Right cardiac atrium (tissue), 5 donors: Measurements from ENCODE around the gene CSE1L. TPM values are rescaled to one million over a fixed set of nuclear protein-coding genes. Genes with fewer than 3 reads are reported as not detected.

ENCODE experiments used
- ATAC-seq, 2 donors: fragments of 200-7000 bp; cut with Tn5 transposase; one replicate each; pipeline versions ENCODE4 v1.8.0 to v1.9.1; 2020; ENCODE audit warnings: moderate library complexity in 2 of 2, mild to moderate bottlenecking in 1 of 2
- DNase-seq, 3 donors: peaks; one replicate each; pipeline ENCODE4 v3.0.0-alpha.2; 2020
- H3K27ac ChIP-seq: one replicate; pipeline ENCODE4 v1.5.1; 2013; ENCODE audit warnings: mild to moderate bottlenecking, low read length, control low read depth, moderate library complexity
- H3K27me3 ChIP-seq: one replicate; pipeline ENCODE4 v1.6.1; 2013; ENCODE audit not compliant: control insufficient read depth, insufficient read depth
- H3K4me1 ChIP-seq: one replicate; pipeline ENCODE4 v1.6.1; 2013; ENCODE audit warnings: low read length; ENCODE audit not compliant: control insufficient read depth, insufficient read depth
- H3K4me3 ChIP-seq: one replicate; pipeline ENCODE4 v1.5.1; 2013; ENCODE audit warnings: low read length, control low read depth
- H3K9me3 ChIP-seq: one replicate; pipeline ENCODE4 v1.6.1; 2013; ENCODE audit warnings: low read length; ENCODE audit not compliant: control insufficient read depth
- WGBS: extraction: QIAGEN DNeasy Blood & Tissue Kit; methylation state at CpG from one replicate; pipeline ENCODE4 v1.1.7; 2013; 5-methylcytosine and 5-hydroxymethylcytosine counted together
- intact Hi-C, 4 donors: fragments of 100-400 bp; cut with DNase I; formaldehyde crosslinking; loops; one replicate each; pipeline versions ENCODE4 v1.11.0 to v1.14.0; 2022 to 2023
- polyA plus RNA-seq: library from polyadenylated mRNA; stranded (reverse); fragments of 200-250 nt; gene quantifications from one replicate; pipeline ENCODE4 v1.2.3, GENCODE V29; 2013
- total RNA-seq, 4 donors: library from RNA; stranded (reverse); fragmentation: NEBNext Ultra II Directional; extraction: Animal tissue kit (Norgen Biotek cat#: 25700); gene quantifications; one replicate each; pipeline ENCODE4 v1.2.1, GENCODE V29; 2021
- donor health status: healthy with polysubstance abuse.
- donor health status: DM: no; HTN: yes; CAD: no.
- donor health status: DM: no; HTN: no; CAD: no.
- donor health status: DM: no; HTN: yes; CAD: no; lungs with severe emphysema.
- donor health status: DM: yes; HTN: yes; CAD: no.

CSE1L gene
- total and polyA plus RNA-seq, 5 donors, result 24.6 to 39.3 (median 31.4) TPM

- WGBS, result 67% methylated on average over 6 of the region's 6 CpGs
- intact Hi-C loops, result no loop called here
- ATAC-seq (peak; percentile 73 to 77), DNase-seq (peak in 1 of 3 donors; percentile 22)
- Histone ChIP-seq H3K4me1 (no peaks in the 10 kb centered on the region), H3K9me3 (no peaks in the 10 kb centered on the region), H3K4me3 (no peak overlapping the region), H3K27ac (no peak overlapping the region), H3K27me3 (no peaks in the 10 kb centered on the region)
Measured at GRCh38 chr20:49030954-49031619, 15.0 kb upstream of the CSE1L start.

- Histone ChIP-seq H3K4me1 (no peaks in the 10 kb centered on the region), H3K27me3 (no peaks in the 10 kb centered on the region), H3K9me3 (no peaks in the 10 kb centered on the region), H3K4me3 (no peak overlapping the region), H3K27ac (no peak overlapping the region)
- ATAC-seq, result no peak
- peak in 1 of 3 donors; percentile 13 for DNase-seq
- intact Hi-C loops, result no loop called here
- 96% methylated on average over 8 of the region's 8 CpGs for WGBS
Measured at GRCh38 chr20:49032455-49032854, 13.7 kb upstream of the CSE1L start.

GRCh38 chr20:49034070-49034732 is 11.9 kb upstream of the CSE1L start:
- Histone ChIP-seq H3K27me3 (no peaks in the 10 kb centered on the region), H3K4me1 (no peaks in the 10 kb centered on the region), H3K4me3 (no peak overlapping the region), H3K27ac (no peak overlapping the region), H3K9me3 (no peaks in the 10 kb centered on the region)
- DNase-seq (no peak), ATAC-seq (no peak)
- 90% methylated on average over 7 of the region's 7 CpGs for WGBS
- intact Hi-C loops, result no loop called here

- Histone ChIP-seq H3K4me1 (no peaks in the 10 kb centered on the region), H3K27me3 (no peaks in the 10 kb centered on the region), H3K4me3 (no peak overlapping the region), H3K9me3 (no peaks in the 10 kb centered on the region), H3K27ac (no peak overlapping the region)
- WGBS, result 65% methylated on average over 3 of the region's 3 CpGs
- DNase-seq (no peak), ATAC-seq (no peak)
- intact Hi-C loops, result no loop called here
Measured at GRCh38 chr20:49037962-49038387, 8.1 kb upstream of the CSE1L start.

GRCh38 chr20:49039854-49040253 is 6.3 kb upstream of the CSE1L start:
- H3K4me1 ChIP-seq, result no peaks in the 10 kb centered on the region
- H3K4me3 ChIP-seq, result no peak overlapping the region
- intact Hi-C loops, result no loop called here
- 97% methylated on average over 5 of the region's 5 CpGs for WGBS
- ATAC-seq (no peak), DNase-seq (no peak)
- no peaks in the 10 kb centered on the region for H3K9me3 ChIP-seq
- H3K27ac ChIP-seq, result no peak overlapping the region
- no peaks in the 10 kb centered on the region for H3K27me3 ChIP-seq

GRCh38 chr20:49043000-49043399 is 3.1 kb upstream of the CSE1L start:
- H3K4me1 ChIP-seq, result no peaks in the 10 kb centered on the region
- ATAC-seq (no peak), DNase-seq (no peak)
- H3K27ac ChIP-seq, result no peak overlapping the region
- intact Hi-C loops, result no loop called here
- WGBS, result 94% methylated on average over 5 of the region's 5 CpGs
- no peaks in the 10 kb centered on the region for H3K27me3 ChIP-seq
- H3K4me3 ChIP-seq, result no peak overlapping the region
- H3K9me3 ChIP-seq, result no peaks in the 10 kb centered on the region

- WGBS, result 12% methylated on average over 12 of the region's 12 CpGs
- peak overlapping the region; percentile 83 for H3K27ac ChIP-seq
- ATAC-seq (peak in 1 of 2 donors; percentile 43), DNase-seq (peak; percentile 43 to 77 (median 73))
- no peaks in the 10 kb centered on the region for H3K27me3 ChIP-seq
- H3K9me3 ChIP-seq, result no peaks in the 10 kb centered on the region
- H3K4me1 ChIP-seq, result no peaks in the 10 kb centered on the region
- peak overlapping the region; percentile 38 for H3K4me3 ChIP-seq
- intact Hi-C loops, result no loop called here
Measured at GRCh38 chr20:49045440-49046086, 549 bp upstream of the CSE1L start.

GRCh38 chr20:49052334-49052733 is 6.2 kb downstream of the CSE1L start:
- intact Hi-C loops, result no loop called here
- Histone ChIP-seq H3K9me3 (no peaks in the 10 kb centered on the region), H3K4me1 (no peaks in the 10 kb centered on the region), H3K4me3 (no peak overlapping the region), H3K27me3 (no peaks in the 10 kb centered on the region), H3K27ac (no peak overlapping the region)
- 88% methylated on average over 1 of the region's 1 CpG for WGBS
- no peak for DNase-seq
- ATAC-seq, result no peak

GRCh38 chr20:49054056-49054643 is 8.0 kb downstream of the CSE1L start:
- DNase-seq (no peak), ATAC-seq (peak in 1 of 2 donors; percentile 46)
- Histone ChIP-seq H3K27ac (no peak overlapping the region), H3K4me3 (no peak overlapping the region), H3K9me3 (no peaks in the 10 kb centered on the region), H3K4me1 (no peaks in the 10 kb centered on the region), H3K27me3 (no peaks in the 10 kb centered on the region)
- intact Hi-C loops, result no loop called here
- 60% methylated on average over 4 of the region's 4 CpGs for WGBS

- Histone ChIP-seq H3K4me3 (no peak overlapping the region), H3K9me3 (no peaks in the 10 kb centered on the region), H3K4me1 (no peaks in the 10 kb centered on the region), H3K27ac (no peak overlapping the region), H3K27me3 (no peaks in the 10 kb centered on the region)
- WGBS, result 88% methylated on average over 3 of the region's 3 CpGs
- DNase-seq (no peak), ATAC-seq (no peak)
- intact Hi-C loops, result no loop called here
Measured at GRCh38 chr20:49063279-49063678, 17.2 kb downstream of the CSE1L start.

- no peaks in the 10 kb centered on the region for H3K9me3 ChIP-seq
- 89% methylated on average over 2 of the region's 2 CpGs for WGBS
- no peak for ATAC-seq
- H3K4me3 ChIP-seq, result no peak overlapping the region
- H3K27ac ChIP-seq, result no peak overlapping the region
- H3K4me1 ChIP-seq, result no peaks in the 10 kb centered on the region
- no peak for DNase-seq
- no peaks in the 10 kb centered on the region for H3K27me3 ChIP-seq
- intact Hi-C loops, result no loop called here
Measured at GRCh38 chr20:49074521-49074920, 28.4 kb downstream of the CSE1L start.
